ENCODE data around the gene COL16A1. TPM values are rescaled to one million over a fixed set of nuclear protein-coding genes. Genes with fewer than 3 reads are reported as not detected.

COL16A1 gene
- total RNA-seq, 1 donor from 2014 or later, result 0.22 TPM

GRCh38 chr1:31679676-31680230 lies 24.1 kb downstream of the COL16A1 start:
- H3K79me2 ChIP-seq (ENCODE audit: low read depth), result no peaks in the 10 kb centered on the region
- no peak overlapping the region for H3K4me3 ChIP-seq
- Mint-ChIP-seq H3K36me3 (no peaks in the 10 kb centered on the region), H3K27ac (peak overlapping the region; percentile 39), H3K4me3 (no peak overlapping the region), H3K27me3 (ENCODE audit: insufficient read depth, low read depth) (peaks cover 13% of the 10 kb centered on the region), H3K9me3 (no peaks in the 10 kb centered on the region), H3K4me1 (peaks cover 19% of the 10 kb centered on the region)
- H3K4me1 ChIP-seq, result no peaks in the 10 kb centered on the region
- H3K4me2 ChIP-seq, result no peak overlapping the region
- no peaks in the 10 kb centered on the region for H3K9me3 ChIP-seq (ENCODE audit: low read depth)
- no peaks in the 10 kb centered on the region for H4K20me1 ChIP-seq (ENCODE audit: low read depth)
- H3F3A ChIP-seq (ENCODE audit: low read depth), result no peaks in the 10 kb centered on the region
- TF ChIP-seq CTCF (IDR thresholded peaks at IDR 0.05) (no peak), EZH2 (IDR thresholded peaks at IDR 0.05) (no peak), EZH2phosphoT487 (IDR thresholded peaks at IDR 0.05) (no peak)
- H2AFZ ChIP-seq (replicated peaks), result no peak overlapping the region
- H3K27me3 ChIP-seq, result no peaks in the 10 kb centered on the region
- H3K36me3 ChIP-seq, result no peaks in the 10 kb centered on the region
- H3K9ac ChIP-seq, result no peak overlapping the region
- DNase-seq (ENCODE audit: low spot score), result no peak
- no peak overlapping the region for H3K27ac ChIP-seq

GRCh38 chr1:31679091-31679490 lies 24.7 kb downstream of the COL16A1 start:
- Histone ChIP-seq H3K9ac (no peak overlapping the region), H3K27me3 (no peaks in the 10 kb centered on the region), H3K27ac (no peak overlapping the region), H3K9me3 (ENCODE audit: low read depth) (no peaks in the 10 kb centered on the region), H3K4me2 (no peak overlapping the region), H3K4me3 (no peak overlapping the region), H3K4me1 (no peaks in the 10 kb centered on the region), H4K20me1 (ENCODE audit: low read depth) (no peaks in the 10 kb centered on the region), H3K79me2 (ENCODE audit: low read depth) (no peaks in the 10 kb centered on the region), H3K36me3 (no peaks in the 10 kb centered on the region), H3F3A (ENCODE audit: low read depth) (no peaks in the 10 kb centered on the region), H2AFZ (replicated peaks) (no peak overlapping the region)
- Mint-ChIP-seq H3K4me3 (no peak overlapping the region), H3K27me3 (ENCODE audit: insufficient read depth, low read depth) (peaks cover 13% of the 10 kb centered on the region), H3K9me3 (no peaks in the 10 kb centered on the region), H3K27ac (no peak overlapping the region), H3K4me1 (peaks cover 22% of the 10 kb centered on the region), H3K36me3 (no peaks in the 10 kb centered on the region)
- no peak for DNase-seq (ENCODE audit: low spot score)
- no peak for TF ChIP-seq CTCF (IDR thresholded peaks at IDR 0.05)
- TF ChIP-seq EZH2 (IDR thresholded peaks at IDR 0.05), result no peak
- no peak for TF ChIP-seq EZH2phosphoT487 (IDR thresholded peaks at IDR 0.05)

- H3K9me3 ChIP-seq (ENCODE audit: low read depth), result no peaks in the 10 kb centered on the region
- peaks cover 22% of the 10 kb centered on the region for H3K4me1 Mint-ChIP-seq
- no peak for DNase-seq (ENCODE audit: low spot score)
- H3K9me3 Mint-ChIP-seq, result no peaks in the 10 kb centered on the region
- no peak overlapping the region for H3K27ac Mint-ChIP-seq
- no peak overlapping the region for H3K4me3 Mint-ChIP-seq
- no peaks in the 10 kb centered on the region for H3K36me3 Mint-ChIP-seq
- peaks cover 13% of the 10 kb centered on the region for H3K27me3 Mint-ChIP-seq (ENCODE audit: insufficient read depth, low read depth)
- H3K4me1 ChIP-seq, result no peaks in the 10 kb centered on the region
- no peak overlapping the region for H2AFZ ChIP-seq (replicated peaks)
- no peaks in the 10 kb centered on the region for H3K27me3 ChIP-seq
- H4K20me1 ChIP-seq (ENCODE audit: low read depth), result no peaks in the 10 kb centered on the region
- H3K9ac ChIP-seq, result no peak overlapping the region
- no peaks in the 10 kb centered on the region for H3K36me3 ChIP-seq
- H3K27ac ChIP-seq, result no peak overlapping the region
- no peak overlapping the region for H3K4me2 ChIP-seq
- H3K79me2 ChIP-seq (ENCODE audit: low read depth), result no peaks in the 10 kb centered on the region
- no peak overlapping the region for H3K4me3 ChIP-seq
- TF ChIP-seq EZH2phosphoT487 (IDR thresholded peaks at IDR 0.05), result no peak
- no peak for TF ChIP-seq EZH2 (IDR thresholded peaks at IDR 0.05)
- no peak for TF ChIP-seq CTCF (IDR thresholded peaks at IDR 0.05)
- H3F3A ChIP-seq (ENCODE audit: low read depth), result no peaks in the 10 kb centered on the region
These were observed 25.1 kb downstream of the COL16A1 start for GRCh38 chr1:31678681-31679080.
